AG04450 (cell line): Measurements from ENCODE around the gene ZNF692. TPM values are rescaled to one million over a fixed set of nuclear protein-coding genes. Genes with fewer than 3 reads are reported as not detected.

ENCODE experiments used
- CTCF ChIA-PET: fragments of 300-600, 350-600 bp; formaldehyde crosslinking; extraction: SDS; loops from one replicate; lab custom pipeline; 2022; ENCODE audit warnings: antibody characterized with exemption, inconsistent platforms; lab: Charles Lee
- POLR2A ChIA-PET: fragments of 350-600 bp; formaldehyde crosslinking; extraction: SDS; loops from one replicate; lab custom pipeline; 2021; ENCODE audit warnings: antibody characterized with exemption, inconsistent platforms; lab: Yijun Ruan, JAX
- DNase-seq: peaks from one replicate; pipeline ENCODE4 v3.0.0-alpha.2; 2011; ENCODE audit warnings: low read depth, low spot score
- H3K27ac ChIP-seq: one replicate; pipeline ENCODE4 v1.5.1; 2012; ENCODE audit warnings: low read depth, low read length, control low read depth
- H3K27me3 ChIP-seq: one replicate; pipeline ENCODE4 v1.6.0; 2012; ENCODE audit warnings: low read length; ENCODE audit not compliant: control insufficient read depth, insufficient read depth
- H3K4me3 ChIP-seq: 2 replicates; pipeline ENCODE4 v1.5.1; 2011; ENCODE audit warnings: mild to moderate bottlenecking, low read depth, low read length, control low read depth
- H3K9me3 ChIP-seq: 2 replicates; pipeline ENCODE4 v1.5.1; 2012; ENCODE audit warnings: low read length; ENCODE audit not compliant: control insufficient read depth, insufficient read depth
- polyA plus RNA-seq: library from polyadenylated mRNA; depleted of rRNA; stranded (reverse); fragments of >200 nt; gene quantifications from 2 replicates; pipeline ENCODE4 v1.2.3, GENCODE V29; 2011
- TF ChIP-seq, protein P1 (sequence below): IDR thresholded peaks from 2 replicates; pipeline ENCODE4 v1.5.1; 2011; ENCODE audit warnings: low read depth, low read length, control low read depth, inconsistent platforms

The ZNF692 gene
- polyA plus RNA-seq, 1 experiment: 12.7 TPM

DNA sequence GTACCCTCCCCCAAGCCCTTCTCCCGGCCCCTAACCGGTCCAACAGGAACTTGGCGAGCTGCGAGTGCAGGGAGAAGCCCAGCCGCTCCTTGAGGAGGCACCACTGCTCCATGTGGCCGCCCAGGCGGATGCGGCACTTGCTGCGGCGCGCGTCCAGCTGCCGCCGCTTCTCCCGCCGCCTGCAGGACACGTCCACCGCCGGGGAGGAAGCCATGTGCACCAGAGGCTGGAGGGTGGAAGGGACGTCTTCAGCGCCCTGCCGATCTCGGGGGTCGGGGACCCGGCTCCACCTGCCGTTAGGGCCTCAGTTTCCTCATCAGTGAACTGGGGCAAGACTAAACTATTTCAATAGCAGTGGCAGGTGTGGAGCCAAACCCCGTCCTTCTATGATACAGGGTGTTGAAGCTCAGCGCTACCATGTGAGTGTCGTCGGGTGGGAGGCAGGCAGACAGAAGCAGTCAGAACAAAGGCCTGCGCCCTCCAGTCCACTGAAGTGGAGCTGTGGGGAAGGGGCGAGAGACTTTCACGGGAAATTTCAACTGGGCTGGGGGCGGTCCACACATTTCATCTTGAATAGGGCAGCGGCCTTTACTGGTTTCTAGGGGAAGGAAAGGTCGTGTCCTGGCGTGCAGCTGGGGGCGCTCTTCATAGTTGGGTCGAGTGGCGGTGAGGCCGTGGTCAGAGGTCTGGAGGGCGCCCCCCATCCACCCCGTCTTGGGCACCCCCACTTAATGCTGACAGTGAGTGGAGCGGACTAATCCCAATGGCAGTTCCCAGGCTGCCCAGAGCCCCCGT lies 592 bp downstream of the ZNF692 start:
- Histone ChIP-seq H3K27ac (no peak overlapping the region), H3K27me3 (no peaks in the 10 kb centered on the region), H3K9me3 (no peaks in the 10 kb centered on the region), H3K4me3 (peak overlapping the region; percentile 82)
- TF ChIP-seq, protein P1, sequence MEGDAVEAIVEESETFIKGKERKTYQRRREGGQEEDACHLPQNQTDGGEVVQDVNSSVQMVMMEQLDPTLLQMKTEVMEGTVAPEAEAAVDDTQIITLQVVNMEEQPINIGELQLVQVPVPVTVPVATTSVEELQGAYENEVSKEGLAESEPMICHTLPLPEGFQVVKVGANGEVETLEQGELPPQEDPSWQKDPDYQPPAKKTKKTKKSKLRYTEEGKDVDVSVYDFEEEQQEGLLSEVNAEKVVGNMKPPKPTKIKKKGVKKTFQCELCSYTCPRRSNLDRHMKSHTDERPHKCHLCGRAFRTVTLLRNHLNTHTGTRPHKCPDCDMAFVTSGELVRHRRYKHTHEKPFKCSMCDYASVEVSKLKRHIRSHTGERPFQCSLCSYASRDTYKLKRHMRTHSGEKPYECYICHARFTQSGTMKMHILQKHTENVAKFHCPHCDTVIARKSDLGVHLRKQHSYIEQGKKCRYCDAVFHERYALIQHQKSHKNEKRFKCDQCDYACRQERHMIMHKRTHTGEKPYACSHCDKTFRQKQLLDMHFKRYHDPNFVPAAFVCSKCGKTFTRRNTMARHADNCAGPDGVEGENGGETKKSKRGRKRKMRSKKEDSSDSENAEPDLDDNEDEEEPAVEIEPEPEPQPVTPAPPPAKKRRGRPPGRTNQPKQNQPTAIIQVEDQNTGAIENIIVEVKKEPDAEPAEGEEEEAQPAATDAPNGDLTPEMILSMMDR: peak; percentile 35
- CTCF ChIA-PET: interaction anchor here (0.6 to 3.5 kb wide), 6 partner anchors 11 to 48 kb away, joined by 3 to 15 read pairs (median 4); no protein-coding TSS in a partner anchor
- DNase-seq: no peak
- POLR2A ChIA-PET: interaction anchor here (0.7 to 2.5 kb wide), 6 partner anchors 15 to 68 kb away, joined by 3 to 8 read pairs (median 6); partner anchors contain the start of gene ZNF672

DNA sequence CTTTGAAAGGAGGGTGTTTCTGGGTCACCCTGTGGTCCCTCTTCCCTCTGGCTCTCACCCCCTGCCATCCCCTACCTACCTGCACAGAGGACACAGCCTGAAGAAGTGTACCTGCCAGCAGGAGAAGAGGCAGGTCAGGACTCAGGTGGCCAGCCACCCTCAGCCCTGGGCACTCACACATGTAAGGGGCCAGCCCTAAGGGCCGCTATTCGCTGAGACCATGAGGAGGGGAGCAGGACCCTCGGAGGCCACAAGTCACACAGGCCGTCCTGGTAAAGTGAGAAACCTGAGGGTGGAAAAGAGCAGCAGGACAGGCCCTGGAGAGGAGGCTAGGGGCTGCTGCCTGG lies 1.2 kb downstream of the ZNF692 start:
- ChIA-PET POLR2A (interaction anchor here (1.5 to 2.5 kb wide), 2 partner anchors 15 to 18 kb away, joined by 7 to 8 read pairs; no protein-coding TSS in a partner anchor), CTCF (interaction anchor here (1.3 to 3.5 kb wide), 2 partner anchors 16 to 18 kb away, joined by 4 to 15 read pairs; no protein-coding TSS in a partner anchor)
- H3K4me3 ChIP-seq: peak overlapping the region; percentile 82
- H3K27me3 ChIP-seq: no peaks in the 10 kb centered on the region
- no peak overlapping the region for H3K27ac ChIP-seq
- TF ChIP-seq, protein P1: no peak
- no peak for DNase-seq
- H3K9me3 ChIP-seq: no peaks in the 10 kb centered on the region

DNA sequence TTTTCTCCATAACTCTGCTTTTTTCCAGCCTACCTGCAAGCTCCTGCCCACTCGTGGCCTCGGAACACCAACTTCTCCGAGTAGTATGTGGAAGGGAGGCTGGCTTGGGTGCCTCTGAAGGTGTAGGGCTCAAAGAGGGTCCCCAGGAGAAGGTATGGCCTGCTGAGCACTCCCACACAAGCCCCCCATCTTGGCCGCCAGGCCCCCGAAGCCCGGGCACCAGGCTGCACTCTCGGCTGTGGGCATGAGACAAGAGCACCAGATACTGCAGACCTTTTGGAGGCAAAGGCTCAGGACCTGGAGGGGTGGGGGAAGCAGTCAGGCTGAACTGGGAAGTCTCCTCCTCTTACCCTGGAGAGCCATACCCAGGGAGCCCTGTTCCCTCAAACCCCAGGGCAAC lies 1.7 kb downstream of the ZNF692 start:
- TF ChIP-seq, protein P1: no peak
- no peak for DNase-seq
- Histone ChIP-seq H3K27ac (no peak overlapping the region), H3K27me3 (no peaks in the 10 kb centered on the region), H3K4me3 (no peak overlapping the region; the same call in 1 of the 2 replicates), H3K9me3 (no peaks in the 10 kb centered on the region)
- POLR2A ChIA-PET: no interaction called here
- CTCF ChIA-PET: interaction anchor here (3.5 kb wide), 1 partner anchor 15 kb away, joined by 15 read pairs; no protein-coding TSS in a partner anchor

DNA sequence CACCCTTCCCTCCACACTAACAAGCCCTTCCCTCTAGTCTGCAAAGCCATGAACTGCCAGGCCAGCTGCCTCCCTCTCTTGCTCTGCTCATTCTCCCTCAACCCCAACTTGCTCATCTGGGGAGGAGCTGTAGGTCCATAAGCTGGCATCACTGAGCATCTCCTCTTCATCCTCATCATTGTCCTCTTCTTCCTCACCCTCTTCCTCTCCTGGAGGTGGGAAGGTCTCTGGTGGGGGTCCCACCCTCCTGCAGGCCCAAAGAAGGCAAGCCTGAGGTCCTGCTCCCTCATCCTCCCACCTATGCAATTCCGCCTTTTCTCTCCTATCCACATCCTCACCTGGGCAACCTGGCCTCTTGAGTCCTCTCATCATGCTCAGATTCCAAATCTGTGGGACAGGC lies 2.7 kb downstream of the ZNF692 start:
- H3K27ac ChIP-seq: no peak overlapping the region
- H3K9me3 ChIP-seq: no peaks in the 10 kb centered on the region
- no peak for DNase-seq
- CTCF ChIA-PET: no interaction called here
- no peak overlapping the region for H3K4me3 ChIP-seq
- POLR2A ChIA-PET: no interaction called here
- TF ChIP-seq, protein P1: no peak
- no peaks in the 10 kb centered on the region for H3K27me3 ChIP-seq

DNA sequence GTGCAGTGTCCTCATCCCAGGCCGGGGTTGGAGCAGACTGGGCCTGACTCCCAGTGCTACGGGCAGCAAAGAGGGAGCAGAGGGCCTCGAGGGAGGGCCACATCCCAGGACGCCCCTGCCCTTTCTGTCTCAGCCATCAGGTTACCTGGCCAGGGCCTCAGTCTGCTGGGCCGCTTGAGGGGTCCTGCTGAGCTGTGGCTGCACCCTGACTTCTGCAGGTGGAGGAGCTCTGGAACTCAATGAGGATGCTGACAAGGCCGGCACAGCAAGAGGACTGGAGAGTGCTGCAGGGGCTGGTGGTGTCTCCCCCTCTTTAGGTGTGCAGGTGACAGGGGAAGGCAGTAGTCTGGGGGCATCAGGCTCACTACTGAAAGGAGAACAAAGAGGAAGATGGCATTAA lies 3.3 kb downstream of the ZNF692 start:
- ChIA-PET POLR2A (no interaction called here), CTCF (no interaction called here)
- no peaks in the 10 kb centered on the region for H3K27me3 ChIP-seq
- TF ChIP-seq, protein P1: no peak
- H3K4me3 ChIP-seq: no peak overlapping the region
- H3K27ac ChIP-seq: no peak overlapping the region
- H3K9me3 ChIP-seq: no peaks in the 10 kb centered on the region
- DNase-seq: no peak
